Activated CD8-positive, alpha-beta memory T cell treated with anti-CD3 and anti-CD28 coated beads, Interleukin-2, amount 50 U/mL, for 1 hour (primary cell): Measurements from ENCODE around the gene HDAC5.
"Not testable (repeated sequence)": the region's sequence is repeated elsewhere in the genome, so short reads cannot be mapped to it uniquely, and the experiment has no call there.

Source experiments
- DNase-seq: peaks from one replicate; pipeline ENCODE4 v3.0.0-alpha.2; 2020; ENCODE audit errors: extremely low read depth

The HDAC5 gene

GRCh38 chr17:44133918-44134476 is 10.6 kb upstream of the HDAC5 start:
- DNase-seq: no peak

GRCh38 chr17:44132275-44132821 is 8.9 kb upstream of the HDAC5 start:
- no peak for DNase-seq

DNA sequence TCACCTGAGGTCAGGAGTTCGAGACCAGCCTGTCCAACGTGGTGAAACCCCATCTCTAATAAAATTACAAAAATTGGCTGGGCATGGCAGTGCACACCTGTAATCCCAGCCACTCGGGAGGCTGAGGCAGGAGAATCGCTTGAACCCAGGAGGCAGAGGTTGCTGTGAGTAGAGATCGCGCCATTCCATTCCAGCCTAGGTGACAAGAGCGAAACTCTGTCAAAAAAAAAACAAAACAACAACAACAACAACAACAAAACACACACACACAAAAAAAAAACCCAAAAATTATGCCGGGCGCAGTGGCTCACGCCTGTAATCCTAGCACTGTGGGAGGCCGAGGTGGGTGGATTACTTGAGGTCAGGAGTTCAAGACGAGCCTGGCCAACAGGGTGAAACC is 7.9 kb upstream of the HDAC5 start:
- not testable (repeated sequence) for DNase-seq

GRCh38 chr17:44130693-44131349 is 7.4 kb upstream of the HDAC5 start:
- no peak for DNase-seq

DNA sequence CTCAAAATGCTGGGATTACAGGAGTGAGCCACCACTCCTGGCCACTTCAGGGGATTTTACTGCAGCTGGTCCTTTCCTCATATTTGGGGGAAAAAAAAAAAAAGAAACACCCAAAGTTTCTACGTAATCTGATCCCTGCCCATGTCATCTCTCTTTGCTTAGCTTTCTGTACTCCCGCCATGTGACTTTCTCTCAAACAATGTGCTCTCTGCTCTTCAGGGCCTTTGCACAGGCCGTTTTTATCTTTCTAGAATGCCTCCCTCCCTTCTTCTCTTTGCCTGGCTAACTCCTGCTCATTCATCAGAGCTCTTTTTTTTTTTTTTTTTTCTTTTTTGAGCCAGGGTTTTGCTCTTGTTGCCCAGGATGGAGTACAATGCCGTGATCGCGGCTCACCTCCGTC is 4.9 kb upstream of the HDAC5 start:
- no peak for DNase-seq

GRCh38 chr17:44124118-44124438 is 637 bp upstream of the HDAC5 start:
- DNase-seq: no peak

GRCh38 chr17:44122816-44123355 is 555 bp downstream of the HDAC5 start:
- DNase-seq: no peak

DNA sequence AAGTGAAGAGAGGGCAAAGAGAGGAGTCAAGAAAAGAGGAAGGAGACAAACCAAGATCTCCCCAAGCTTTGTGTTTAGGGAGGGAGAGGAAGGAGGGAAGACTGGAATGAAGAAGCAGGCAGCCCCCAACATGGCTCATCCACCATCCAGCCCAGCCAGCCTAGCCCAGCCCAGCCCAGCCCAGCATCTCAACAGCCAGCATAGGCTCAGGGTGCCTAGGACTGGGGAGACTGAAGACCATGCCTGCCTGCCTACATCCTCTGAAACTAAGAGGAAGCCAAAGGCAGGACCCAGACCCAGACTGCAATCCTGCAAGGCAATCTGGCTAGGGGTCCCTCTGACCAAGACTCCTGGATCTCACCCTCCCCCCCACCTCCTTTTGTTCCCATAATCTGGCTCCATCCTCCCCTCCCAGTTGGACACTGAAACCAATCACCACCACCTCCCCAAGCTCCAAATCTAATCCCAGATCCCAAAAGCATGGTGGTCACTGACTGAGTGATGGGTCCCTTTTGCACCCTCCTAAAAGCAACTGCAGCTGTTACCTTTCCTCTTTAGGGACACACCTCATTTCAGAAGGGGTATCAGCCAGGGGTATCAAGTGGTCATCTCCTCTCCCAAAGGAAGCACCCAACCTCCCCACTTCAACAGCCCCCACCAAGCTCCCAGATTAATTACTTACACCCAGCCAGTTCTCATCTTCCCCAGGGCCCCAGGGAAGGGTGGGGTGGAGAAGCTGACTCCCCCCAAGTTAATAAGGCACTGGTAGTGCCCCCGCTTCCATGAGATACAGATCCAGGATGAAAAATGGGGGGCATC is 1.2 kb downstream of the HDAC5 start:
- DNase-seq: no peak

GRCh38 chr17:44120851-44121605 is 2.4 kb downstream of the HDAC5 start:
- DNase-seq: no peak

GRCh38 chr17:44120281-44120680 is 3.2 kb downstream of the HDAC5 start:
- DNase-seq: not testable (repeated sequence)

- DNase-seq: no peak
Observed at GRCh38 chr17:44119798-44120197, 3.6 kb downstream of the HDAC5 start.

GRCh38 chr17:44119062-44119461 is 4.4 kb downstream of the HDAC5 start:
- DNase-seq: no peak

GRCh38 chr17:44118427-44119050 is 4.9 kb downstream of the HDAC5 start:
- no peak for DNase-seq

DNA sequence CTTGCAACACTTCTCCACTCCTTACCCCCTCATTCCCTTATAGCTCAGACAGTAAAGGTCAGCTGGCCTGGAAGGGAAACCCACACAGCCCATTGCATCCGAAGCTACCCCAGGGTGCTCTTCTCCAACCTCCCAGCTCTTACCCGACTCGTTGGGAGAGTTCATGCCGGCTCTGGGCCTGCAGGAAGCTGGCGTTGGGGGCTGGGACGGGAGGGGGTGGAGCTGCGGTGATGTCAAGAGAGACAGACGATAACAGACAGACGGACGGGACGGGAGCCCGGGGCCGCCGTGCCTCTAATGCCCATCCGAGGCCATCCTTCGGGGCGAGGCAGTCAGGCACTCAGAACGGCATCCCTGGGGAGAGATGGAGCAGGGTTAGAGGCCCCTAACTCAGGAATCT is 6.1 kb downstream of the HDAC5 start:
- DNase-seq: no peak

DNA sequence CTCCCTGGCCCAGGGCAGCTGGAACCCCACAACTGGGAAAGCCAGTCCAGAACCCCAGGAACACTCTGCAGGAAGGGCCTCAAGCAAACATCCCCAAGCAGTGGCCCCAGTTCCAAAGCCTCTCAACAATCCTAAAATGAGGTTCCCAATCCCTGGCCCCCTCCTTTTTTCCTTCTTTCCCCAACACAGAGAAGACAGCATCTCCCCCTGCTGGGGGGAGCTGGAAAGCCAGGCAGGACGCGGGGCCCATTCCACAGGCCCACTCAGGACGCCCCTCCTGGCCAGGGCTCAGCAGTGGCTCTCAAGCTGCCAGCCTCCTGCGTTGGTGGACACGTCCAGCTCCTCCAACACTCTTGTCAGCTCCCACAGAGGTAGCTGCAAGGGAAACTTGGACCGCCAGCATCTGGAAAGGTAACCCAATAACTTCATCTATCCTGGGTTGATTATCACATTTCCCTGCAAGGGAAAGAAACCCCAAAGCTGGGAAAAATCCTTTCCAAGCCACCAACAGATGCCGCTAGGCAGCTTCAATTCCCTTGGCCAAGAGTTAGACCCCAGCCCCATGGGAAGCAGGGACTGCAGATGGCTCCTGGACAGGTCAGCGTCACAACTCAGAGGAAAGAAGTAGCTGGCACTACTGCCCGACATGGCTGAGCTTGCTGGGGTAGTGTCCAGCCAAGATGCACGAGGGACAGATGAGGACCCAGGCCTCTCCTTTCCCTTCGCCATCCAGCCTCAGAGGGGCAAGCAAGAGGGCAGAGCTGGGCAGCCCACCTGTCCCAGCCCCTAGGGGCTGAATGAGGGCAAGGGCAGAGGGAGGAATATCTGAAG is 7.6 kb downstream of the HDAC5 start:
- DNase-seq: no peak

- DNase-seq: no peak
Observed at GRCh38 chr17:44113868-44114840, 9.3 kb downstream of the HDAC5 start.

- no peak for DNase-seq
Observed at GRCh38 chr17:44113382-44113781, 10.1 kb downstream of the HDAC5 start.

DNA sequence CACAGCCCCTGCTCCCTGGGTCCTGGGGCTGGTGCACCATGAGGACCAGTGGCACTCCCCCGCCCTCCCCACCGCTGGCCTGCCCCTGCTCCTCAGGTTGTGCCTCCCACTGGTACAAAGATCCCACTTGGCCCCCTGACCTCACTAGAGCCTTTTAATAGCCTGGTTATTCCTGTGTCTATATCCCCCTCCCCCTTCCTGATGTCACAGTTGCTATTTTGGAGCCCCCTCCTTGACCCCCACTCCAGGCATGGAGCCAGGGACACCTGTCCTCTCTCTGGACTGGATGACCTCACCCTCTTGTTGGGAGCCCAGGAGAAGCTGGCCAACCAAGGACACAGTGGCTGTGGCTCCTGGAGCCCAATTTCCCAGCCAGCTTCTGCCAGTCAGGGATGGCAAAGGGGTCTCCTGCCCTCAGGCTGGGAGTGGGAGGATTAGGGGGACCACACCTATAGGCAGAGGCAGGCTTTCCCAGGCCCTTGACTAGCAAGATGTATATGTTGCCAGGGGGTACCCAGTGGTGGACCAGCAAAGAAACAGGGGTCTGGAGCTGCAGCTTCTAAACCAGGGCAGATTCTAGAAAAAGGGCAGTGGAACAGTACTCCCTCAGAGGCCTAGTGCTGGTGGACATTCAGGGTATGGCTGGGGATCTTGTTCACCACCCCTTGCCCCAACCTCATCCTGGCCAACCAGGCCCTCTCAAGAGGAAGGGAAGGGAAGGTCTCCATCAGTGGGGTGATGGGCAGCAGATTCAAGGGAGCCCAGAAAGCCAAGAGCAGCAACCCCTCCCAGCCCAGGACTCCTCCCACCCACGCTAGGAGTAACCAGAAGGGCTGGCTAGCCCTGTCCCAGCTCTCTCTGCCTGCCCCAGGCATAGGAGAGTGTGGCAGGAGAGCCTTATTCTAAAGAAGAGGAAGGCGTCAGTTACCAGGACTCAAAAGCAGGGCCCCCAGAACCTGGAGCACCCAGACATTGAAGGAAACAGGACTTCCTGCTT is 10.9 kb downstream of the HDAC5 start:
- DNase-seq: no peak
